HepG2 (cell line): ENCODE results near the gene ILRUN. TPM values are rescaled to one million over a fixed set of nuclear protein-coding genes. Genes with fewer than 3 reads are reported as not detected.

Experiments used
- AGO2 ChIP-seq: fragments of 200-400 bp; formaldehyde crosslinking; optimal IDR thresholded peaks from 2 replicates; pipeline ENCODE3; 2017; ENCODE audit warnings: mild to moderate bottlenecking, low read depth, low read length, moderate library complexity
- KLF16 ChIP-seq, 2 experiments: sonication (generic) in 1 of 2; formaldehyde crosslinking in 1 of 2; IDR thresholded peaks; 2 replicates each; pipeline versions ENCODE4 v1.6.1 to v1.8.0; 2016 to 2023; ENCODE audit warnings: missing genetic modification reagents in 2 of 2, missing compliant biosample characterization in 1 of 2
- KLF6 ChIP-seq: IDR thresholded peaks from 2 replicates; pipeline ENCODE4 v1.8.0; 2016; ENCODE audit warnings: missing biosample characterization, missing genetic modification reagents
- MIER3 ChIP-seq: IDR thresholded peaks from 2 replicates; pipeline ENCODE4 v1.6.1; 2016; ENCODE audit warnings: missing compliant biosample characterization, borderline replicate concordance
- MTF2 ChIP-seq: sonication (generic); formaldehyde crosslinking; IDR thresholded peaks from 2 replicates; pipeline ENCODE4 v1.5.0; 2020; ENCODE audit warnings: missing genetic modification reagents, borderline replicate concordance
- NBN ChIP-seq: fragments of 450-650 bp; conservative IDR thresholded peaks from 2 replicates; pipeline ENCODE4 v1.6.1; 2017
- NFE2 ChIP-seq: sonication (generic); formaldehyde crosslinking; IDR thresholded peaks from 2 replicates; pipeline ENCODE4 v1.4.0; 2020; ENCODE audit warnings: missing genetic modification reagents
- POLR2AphosphoS2 ChIP-seq: IDR thresholded peaks from 2 replicates; pipeline ENCODE4 v1.6.1; 2011; ENCODE audit warnings: low read depth, low read length, improper control_type of control experiment
- SP140L ChIP-seq: sonication (generic); formaldehyde crosslinking; IDR thresholded peaks from 2 replicates; pipeline ENCODE4 v1.4.0; 2020; ENCODE audit warnings: missing genetic modification reagents, borderline replicate concordance
- THYN1 ChIP-seq: sonication (generic); formaldehyde crosslinking; IDR thresholded peaks from 2 replicates; pipeline ENCODE4 v1.8.1; 2023; ENCODE audit warnings: low read depth, mild to moderate bottlenecking, moderate library complexity, missing genetic modification reagents, borderline replicate concordance
- TSC22D2 ChIP-seq: sonication (generic); formaldehyde crosslinking; IDR thresholded peaks from 2 replicates; pipeline ENCODE4 v1.5.1; 2020; ENCODE audit warnings: missing genetic modification reagents, mild to moderate bottlenecking, borderline replicate concordance
- ZFP36L1 ChIP-seq: sonication (generic); formaldehyde crosslinking; IDR thresholded peaks from 2 replicates; pipeline ENCODE4 v1.8.0; 2022; ENCODE audit warnings: mild to moderate bottlenecking, missing genetic modification reagents, moderate library complexity
- ZNF235 ChIP-seq: sonication (generic); formaldehyde crosslinking; IDR thresholded peaks from 2 replicates; pipeline ENCODE4 v1.8.1; 2023; ENCODE audit warnings: mild to moderate bottlenecking, missing genetic modification reagents, borderline replicate concordance
- ZNF292 ChIP-seq: sonication (generic); formaldehyde crosslinking; IDR thresholded peaks from 2 replicates; pipeline ENCODE4 v1.8.1; 2022; ENCODE audit warnings: mild to moderate bottlenecking, low read depth, missing genetic modification reagents, borderline replicate concordance
- polyA plus RNA-seq, 8 experiments: library from polyadenylated mRNA; depleted of rRNA in 3 of 8; stranded (reverse) in 7 of 8; unstranded in 1 of 8; fragments of >200 nt; fragmentation: Illumina TruSeq in 4 of 8; extraction: Trizol in 4 of 8; gene quantifications; 2 replicates each; pipeline versions ENCODE4 v1.2.1 to v1.2.3, GENCODE V29; 2011 to 2016; ENCODE audit warnings: low read depth in 4 of 8, missing spikeins in 1 of 8, mixed read lengths in 1 of 8; ENCODE audit not compliant: insufficient read depth in 1 of 8
- total RNA-seq, 5 experiments: library from RNA; depleted of rRNA; stranded (reverse); fragments of >200 nt; fragmentation: Illumina TruSeq; extraction: Trizol; gene quantifications; 2 replicates each; pipeline ENCODE4 v1.2.3, GENCODE V29; 2016; ENCODE audit warnings: low read depth in 1 of 5
- TF ChIP-seq, protein P1 (sequence below): IDR thresholded peaks from 2 replicates; pipeline ENCODE4 v1.6.1; 2016; ENCODE audit warnings: mild to moderate bottlenecking, missing biosample characterization, missing genetic modification reagents
- TF ChIP-seq, protein P2 (sequence below): sonication (generic); formaldehyde crosslinking; IDR thresholded peaks from 2 replicates; pipeline ENCODE4 v1.4.0; 2020; ENCODE audit warnings: missing genetic modification reagents, mild to moderate bottlenecking, borderline replicate concordance
- TF ChIP-seq, protein P3 (sequence below): sonication (generic); formaldehyde crosslinking; IDR thresholded peaks from 2 replicates; pipeline ENCODE4 v1.5.1; 2020; ENCODE audit warnings: mild to moderate bottlenecking, missing genetic modification reagents, moderate library complexity
- TF ChIP-seq, protein P4 (sequence below): sonication (generic); formaldehyde crosslinking; IDR thresholded peaks from 2 replicates; pipeline ENCODE4 v1.8.0; 2022; ENCODE audit warnings: missing genetic modification reagents, mild to moderate bottlenecking, borderline replicate concordance
- TF ChIP-seq, protein P5 (sequence below), 2 experiments: sonication (generic) in 1 of 2; formaldehyde crosslinking in 1 of 2; IDR thresholded peaks; 2 replicates each; pipeline versions ENCODE4 v1.4.0 to v1.6.1; 2016 to 2020; ENCODE audit warnings: borderline replicate concordance in 1 of 2, low read depth in 1 of 2, mild to moderate bottlenecking in 1 of 2, missing genetic modification reagents in 1 of 2

Gene ILRUN
- total and polyA plus RNA-seq, 2 of the 13 experiments (the other 11 are each of a cell fraction or from before 2014, with no cell fraction given): 45.5 to 66.6 TPM

DNA sequence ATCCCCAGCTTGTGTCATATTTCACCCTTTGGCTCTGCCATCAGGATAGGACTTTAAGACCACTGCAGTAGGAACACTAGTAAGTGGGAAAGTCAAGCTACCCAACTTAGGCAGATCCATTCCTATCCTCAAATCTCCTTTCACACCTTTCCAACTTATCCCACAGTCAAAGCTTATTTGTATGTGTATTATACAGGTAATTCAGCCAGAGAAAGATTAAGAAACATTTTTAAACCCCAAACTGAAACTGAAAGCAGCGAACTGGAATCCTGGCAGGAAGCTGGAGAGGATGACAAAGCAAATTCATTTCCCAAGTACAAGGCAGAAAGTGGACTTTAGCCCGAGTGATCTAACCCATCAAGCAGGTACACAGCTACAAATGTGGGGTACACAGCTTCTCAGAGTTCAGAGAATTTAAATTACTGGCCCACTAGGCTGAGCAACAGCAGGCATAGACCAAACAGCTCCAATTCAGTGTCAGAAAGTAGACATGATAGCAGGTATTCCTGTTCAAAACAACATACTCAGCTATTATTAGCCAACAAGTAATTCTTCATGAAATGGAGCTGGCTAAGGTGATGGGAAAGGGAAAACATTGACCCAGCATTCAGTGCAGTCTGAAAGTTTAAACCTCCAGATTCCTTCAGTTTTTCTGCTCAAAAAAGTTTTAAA is 39.1 kb downstream of the ILRUN start (continued):
- peak; percentile 15; the same call in 1 of the 2 replicates for TF ChIP-seq POLR2AphosphoS2
- TF ChIP-seq ZFP36L1 (CRISPR knock-in tag): peak; percentile 50
- no peak for TF ChIP-seq SP140L (CRISPR knock-in tag)
- TF ChIP-seq AGO2: no peak
- TF ChIP-seq MTF2: no peak
- TF ChIP-seq, protein P1, sequence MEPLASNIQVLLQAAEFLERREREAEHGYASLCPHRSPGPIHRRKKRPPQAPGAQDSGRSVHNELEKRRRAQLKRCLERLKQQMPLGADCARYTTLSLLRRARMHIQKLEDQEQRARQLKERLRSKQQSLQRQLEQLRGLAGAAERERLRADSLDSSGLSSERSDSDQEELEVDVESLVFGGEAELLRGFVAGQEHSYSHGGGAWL: no peak
- peak; percentile 46; the same call in 1 of the 2 replicates for TF ChIP-seq TSC22D2 (CRISPR knock-in tag)
- TF ChIP-seq, protein P2, sequence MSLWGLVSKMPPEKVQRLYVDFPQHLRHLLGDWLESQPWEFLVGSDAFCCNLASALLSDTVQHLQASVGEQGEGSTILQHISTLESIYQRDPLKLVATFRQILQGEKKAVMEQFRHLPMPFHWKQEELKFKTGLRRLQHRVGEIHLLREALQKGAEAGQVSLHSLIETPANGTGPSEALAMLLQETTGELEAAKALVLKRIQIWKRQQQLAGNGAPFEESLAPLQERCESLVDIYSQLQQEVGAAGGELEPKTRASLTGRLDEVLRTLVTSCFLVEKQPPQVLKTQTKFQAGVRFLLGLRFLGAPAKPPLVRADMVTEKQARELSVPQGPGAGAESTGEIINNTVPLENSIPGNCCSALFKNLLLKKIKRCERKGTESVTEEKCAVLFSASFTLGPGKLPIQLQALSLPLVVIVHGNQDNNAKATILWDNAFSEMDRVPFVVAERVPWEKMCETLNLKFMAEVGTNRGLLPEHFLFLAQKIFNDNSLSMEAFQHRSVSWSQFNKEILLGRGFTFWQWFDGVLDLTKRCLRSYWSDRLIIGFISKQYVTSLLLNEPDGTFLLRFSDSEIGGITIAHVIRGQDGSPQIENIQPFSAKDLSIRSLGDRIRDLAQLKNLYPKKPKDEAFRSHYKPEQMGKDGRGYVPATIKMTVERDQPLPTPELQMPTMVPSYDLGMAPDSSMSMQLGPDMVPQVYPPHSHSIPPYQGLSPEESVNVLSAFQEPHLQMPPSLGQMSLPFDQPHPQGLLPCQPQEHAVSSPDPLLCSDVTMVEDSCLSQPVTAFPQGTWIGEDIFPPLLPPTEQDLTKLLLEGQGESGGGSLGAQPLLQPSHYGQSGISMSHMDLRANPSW (CRISPR knock-in tag): peak; percentile 76; the same call in 1 of the 2 replicates
- TF ChIP-seq NBN: no peak
- TF ChIP-seq ZNF292 (CRISPR knock-in tag): peak; percentile 59; the same call in 1 of the 2 replicates
- TF ChIP-seq, protein P3, sequence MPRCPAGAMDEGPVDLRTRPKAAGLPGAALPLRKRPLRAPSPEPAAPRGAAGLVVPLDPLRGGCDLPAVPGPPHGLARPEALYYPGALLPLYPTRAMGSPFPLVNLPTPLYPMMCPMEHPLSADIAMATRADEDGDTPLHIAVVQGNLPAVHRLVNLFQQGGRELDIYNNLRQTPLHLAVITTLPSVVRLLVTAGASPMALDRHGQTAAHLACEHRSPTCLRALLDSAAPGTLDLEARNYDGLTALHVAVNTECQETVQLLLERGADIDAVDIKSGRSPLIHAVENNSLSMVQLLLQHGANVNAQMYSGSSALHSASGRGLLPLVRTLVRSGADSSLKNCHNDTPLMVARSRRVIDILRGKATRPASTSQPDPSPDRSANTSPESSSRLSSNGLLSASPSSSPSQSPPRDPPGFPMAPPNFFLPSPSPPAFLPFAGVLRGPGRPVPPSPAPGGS: no peak
- TF ChIP-seq ZNF235 (CRISPR knock-in tag): no peak
- peak; percentile 20 for TF ChIP-seq KLF6 (CRISPR knock-in tag)
- TF ChIP-seq THYN1 (CRISPR knock-in tag): no peak
- TF ChIP-seq, protein P4, sequence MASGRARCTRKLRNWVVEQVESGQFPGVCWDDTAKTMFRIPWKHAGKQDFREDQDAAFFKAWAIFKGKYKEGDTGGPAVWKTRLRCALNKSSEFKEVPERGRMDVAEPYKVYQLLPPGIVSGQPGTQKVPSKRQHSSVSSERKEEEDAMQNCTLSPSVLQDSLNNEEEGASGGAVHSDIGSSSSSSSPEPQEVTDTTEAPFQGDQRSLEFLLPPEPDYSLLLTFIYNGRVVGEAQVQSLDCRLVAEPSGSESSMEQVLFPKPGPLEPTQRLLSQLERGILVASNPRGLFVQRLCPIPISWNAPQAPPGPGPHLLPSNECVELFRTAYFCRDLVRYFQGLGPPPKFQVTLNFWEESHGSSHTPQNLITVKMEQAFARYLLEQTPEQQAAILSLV (CRISPR knock-in tag): no peak
- TF ChIP-seq NFE2 (CRISPR knock-in tag): peak; percentile 98
- no peak; a peak in 1 of 4 replicates for TF ChIP-seq KLF16 (CRISPR knock-in tag; IDR thresholded peaks at IDR 0.05)
- TF ChIP-seq, protein P5, sequence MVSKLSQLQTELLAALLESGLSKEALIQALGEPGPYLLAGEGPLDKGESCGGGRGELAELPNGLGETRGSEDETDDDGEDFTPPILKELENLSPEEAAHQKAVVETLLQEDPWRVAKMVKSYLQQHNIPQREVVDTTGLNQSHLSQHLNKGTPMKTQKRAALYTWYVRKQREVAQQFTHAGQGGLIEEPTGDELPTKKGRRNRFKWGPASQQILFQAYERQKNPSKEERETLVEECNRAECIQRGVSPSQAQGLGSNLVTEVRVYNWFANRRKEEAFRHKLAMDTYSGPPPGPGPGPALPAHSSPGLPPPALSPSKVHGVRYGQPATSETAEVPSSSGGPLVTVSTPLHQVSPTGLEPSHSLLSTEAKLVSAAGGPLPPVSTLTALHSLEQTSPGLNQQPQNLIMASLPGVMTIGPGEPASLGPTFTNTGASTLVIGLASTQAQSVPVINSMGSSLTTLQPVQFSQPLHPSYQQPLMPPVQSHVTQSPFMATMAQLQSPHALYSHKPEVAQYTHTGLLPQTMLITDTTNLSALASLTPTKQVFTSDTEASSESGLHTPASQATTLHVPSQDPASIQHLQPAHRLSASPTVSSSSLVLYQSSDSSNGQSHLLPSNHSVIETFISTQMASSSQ (IDR thresholded peaks at IDR 0.05; ENCODE audit: low read depth): no peak
- TF ChIP-seq, protein P5 (CRISPR knock-in tag; IDR thresholded peaks at IDR 0.05; ENCODE audit: borderline replicate concordance): peak; percentile 51; the same call in 1 of the 2 replicates
- TF ChIP-seq MIER3: peak; percentile 75
